GM19324 (cell line): ENCODE data around the gene PTPRN2.

Experiments
- ATAC-seq: cut with Tn5 transposase; IDR thresholded peaks from one replicate; pipeline ENCODE4 v1.9.1; 2021; ENCODE audit warnings: mild to moderate bottlenecking, moderate library complexity; ENCODE audit not compliant: unreplicated experiment, low FRiP score

Gene PTPRN2

GRCh38 chr7:157718303-157719007 is 869.2 kb downstream of the PTPRN2 start:
- no peak for ATAC-seq

- no peak for ATAC-seq
These were observed 870.1 kb downstream of the PTPRN2 start for GRCh38 chr7:157717211-157718174.

GRCh38 chr7:157715938-157716280 is 871.7 kb downstream of the PTPRN2 start:
- ATAC-seq = no peak

GRCh38 chr7:157715071-157715937 is 872.3 kb downstream of the PTPRN2 start:
- no peak for ATAC-seq

- no peak for ATAC-seq
These were observed 873.2 kb downstream of the PTPRN2 start for GRCh38 chr7:157714166-157715070.

GRCh38 chr7:157713591-157713990 is 874.0 kb downstream of the PTPRN2 start:
- no peak for ATAC-seq

GRCh38 chr7:157712666-157713235 is 874.9 kb downstream of the PTPRN2 start:
- ATAC-seq = no peak

- no peak for ATAC-seq
These were observed 876.2 kb downstream of the PTPRN2 start for GRCh38 chr7:157711353-157711888.

GRCh38 chr7:157710396-157710795 is 877.2 kb downstream of the PTPRN2 start:
- no peak for ATAC-seq

- no peak for ATAC-seq
These were observed 877.9 kb downstream of the PTPRN2 start for GRCh38 chr7:157709531-157710251.

- no peak for ATAC-seq
These were observed 878.7 kb downstream of the PTPRN2 start for GRCh38 chr7:157708919-157709295.

- ATAC-seq = no peak
These were observed 879.4 kb downstream of the PTPRN2 start for GRCh38 chr7:157707983-157708918.

GRCh38 chr7:157704365-157704764 is 883.3 kb downstream of the PTPRN2 start:
- no peak for ATAC-seq

GRCh38 chr7:157703534-157704195 is 884.0 kb downstream of the PTPRN2 start:
- no peak for ATAC-seq

GRCh38 chr7:157703131-157703530 is 884.5 kb downstream of the PTPRN2 start:
- no peak for ATAC-seq

GRCh38 chr7:157702311-157703023 is 885.2 kb downstream of the PTPRN2 start:
- no peak for ATAC-seq
